Keratinocyte (primary cell): ENCODE results near the gene GRIPAP1. TPM values are rescaled to one million over a fixed set of nuclear protein-coding genes. Genes with fewer than 3 reads are reported as not detected.

Source experiments
- DNase-seq: peaks from one replicate; pipeline ENCODE4 v3.0.0-alpha.2; 2011; ENCODE audit warnings: low read depth, missing footprints, low spot score
- FAIRE-seq: peaks from 2 replicates; lab custom pipeline; 2011; peaks lifted over from hg19 to GRCh38; lab: Jason Lieb, UNC
- H2AFZ ChIP-seq: 2 replicates; pipeline ENCODE4 v1.6.0; 2012; ENCODE audit warnings: low read length, control low read depth, inconsistent platforms; ENCODE audit not compliant: control insufficient read depth
- H3K27ac ChIP-seq: 2 replicates; pipeline ENCODE4 v1.5.1; 2011; ENCODE audit warnings: low read length; ENCODE audit not compliant: control insufficient read depth, insufficient read depth
- H3K27me3 ChIP-seq: 3 replicates; pipeline ENCODE4 v1.6.0; 2011; ENCODE audit warnings: low read length; ENCODE audit not compliant: control insufficient read depth, insufficient read depth; ENCODE audit errors: extremely low read depth
- H3K36me3 ChIP-seq, 2 experiments: 2 replicates in 1 of 2; 3 replicates in 1 of 2; pipeline ENCODE4 v1.5.1; 2011; ENCODE audit warnings: low read length in 2 of 2, mild to moderate bottlenecking in 1 of 2; ENCODE audit not compliant: control insufficient read depth in 2 of 2, insufficient read depth in 2 of 2; ENCODE audit errors: extremely low read depth in 1 of 2
- H3K4me1 ChIP-seq: 3 replicates; pipeline ENCODE4 v1.5.1; 2011; ENCODE audit warnings: low read length; ENCODE audit not compliant: control insufficient read depth, insufficient read depth; ENCODE audit errors: extremely low read depth
- H3K4me2 ChIP-seq: 3 replicates; pipeline ENCODE4 v1.6.0; 2011; ENCODE audit warnings: low read depth, low read length; ENCODE audit not compliant: control insufficient read depth, insufficient read depth; ENCODE audit errors: extremely low read depth
- H3K4me3 ChIP-seq, 3 experiments: fragments of 200-600 bp in 1 of 3; sonication (generic) in 1 of 3; 2 replicates in 2 of 3; 3 replicates in 1 of 3; pipeline ENCODE4 v1.5.1; 2011 to 2016; ENCODE audit warnings: low read length in 3 of 3, mild to moderate bottlenecking in 3 of 3, control low read depth in 2 of 3, inconsistent platforms in 1 of 3, low read depth in 1 of 3, mixed read lengths in 1 of 3, mixed run types in 1 of 3, moderate library complexity in 1 of 3; ENCODE audit not compliant: control insufficient read depth in 2 of 3, insufficient read depth in 2 of 3; ENCODE audit errors: extremely low read depth in 1 of 3
- H3K79me2 ChIP-seq: 2 replicates; pipeline ENCODE4 v1.6.0; 2012; ENCODE audit warnings: low read length; ENCODE audit not compliant: control insufficient read depth, insufficient read depth
- H3K9ac ChIP-seq: 3 replicates; pipeline ENCODE4 v1.6.0; 2011; ENCODE audit warnings: low read length; ENCODE audit not compliant: control insufficient read depth, insufficient read depth; ENCODE audit errors: extremely low read depth
- H3K9me1 ChIP-seq: 3 replicates; pipeline ENCODE4 v1.6.0; 2011; ENCODE audit warnings: low read length; ENCODE audit not compliant: control insufficient read depth, insufficient read depth; ENCODE audit errors: extremely low read depth
- H3K9me3 ChIP-seq: 2 replicates; pipeline ENCODE4 v1.5.1; 2012; ENCODE audit warnings: low read depth, low read length; ENCODE audit not compliant: control insufficient read depth
- H4K20me1 ChIP-seq: 3 replicates; pipeline ENCODE4 v1.6.0; 2011; ENCODE audit warnings: low read length; ENCODE audit not compliant: control insufficient read depth, insufficient read depth; ENCODE audit errors: extremely low read depth
- EZH2 ChIP-seq: IDR thresholded peaks from one replicate; pipeline ENCODE4 v1.6.1; 2012; ENCODE audit warnings: inconsistent platforms, mild to moderate bottlenecking, low read length, moderate library complexity
- dilution Hi-C: fragments of 300-500 bp; cut with MboI; formaldehyde crosslinking; loops from one replicate; pipeline ENCODE4 v1.7.0; 2020; ENCODE audit warnings: low sequenced_read_pairs; ENCODE audit not compliant: extremely low pct_ligation_motif_present
- polyA plus RNA-seq, 5 experiments: library from polyadenylated mRNA; depleted of rRNA in 3 of 5; stranded (reverse) in 3 of 5; stranded (forward) in 1 of 5; unstranded in 1 of 5; fragments of >200 nt; gene quantifications; 1 replicate in 1 of 5; 2 replicates in 3 of 5; 3 replicates in 1 of 5; pipeline versions ENCODE4 v1.2.1 to v1.2.3, GENCODE V29; 2011 to 2012; ENCODE audit warnings: missing spikeins in 2 of 5, low read depth in 1 of 5, low replicate concordance in 1 of 5
- TF ChIP-seq, protein P1 (sequence below), 3 experiments: IDR thresholded peaks in 1 of 3; conservative IDR thresholded peaks in 1 of 3; optimal IDR thresholded peaks in 1 of 3; 2 replicates in 2 of 3; 3 replicates in 1 of 3; pipeline versions ENCODE3 to v1.5.1; 2011; ENCODE audit warnings: low read length in 3 of 3, mild to moderate bottlenecking in 3 of 3, moderate library complexity in 2 of 3, control low read depth in 1 of 3, inconsistent platforms in 1 of 3; ENCODE audit not compliant: insufficient read depth in 2 of 3; ENCODE audit errors: extremely low read depth in 1 of 3

GRIPAP1 gene
- polyA plus RNA-seq, 1 donor (not counting 4 experiments of a cell fraction or from before 2014, with no cell fraction given), result 23.0 TPM

- Histone ChIP-seq H3K4me1 (peaks cover 5% of the 10 kb centered on the region), H3K9me3 (no peaks in the 10 kb centered on the region), H3K4me3 (no peak overlapping the region), H3K36me3 (peaks cover 0 to 6% of the 10 kb centered on the region in 2 experiments), H3K27me3 (no peaks in the 10 kb centered on the region), H3K9me1 (no peaks in the 10 kb centered on the region), H3K9ac (no peak overlapping the region), H4K20me1 (no peaks in the 10 kb centered on the region), H2AFZ (no peak overlapping the region), H3K27ac (no peak overlapping the region), H3K4me2 (no peak overlapping the region), H3K79me2 (no peaks in the 10 kb centered on the region)
- FAIRE-seq (no peak), DNase-seq (no peak)
- dilution Hi-C loops, result no loop called here
- TF ChIP-seq EZH2, result no peak
- TF ChIP-seq, protein P1, sequence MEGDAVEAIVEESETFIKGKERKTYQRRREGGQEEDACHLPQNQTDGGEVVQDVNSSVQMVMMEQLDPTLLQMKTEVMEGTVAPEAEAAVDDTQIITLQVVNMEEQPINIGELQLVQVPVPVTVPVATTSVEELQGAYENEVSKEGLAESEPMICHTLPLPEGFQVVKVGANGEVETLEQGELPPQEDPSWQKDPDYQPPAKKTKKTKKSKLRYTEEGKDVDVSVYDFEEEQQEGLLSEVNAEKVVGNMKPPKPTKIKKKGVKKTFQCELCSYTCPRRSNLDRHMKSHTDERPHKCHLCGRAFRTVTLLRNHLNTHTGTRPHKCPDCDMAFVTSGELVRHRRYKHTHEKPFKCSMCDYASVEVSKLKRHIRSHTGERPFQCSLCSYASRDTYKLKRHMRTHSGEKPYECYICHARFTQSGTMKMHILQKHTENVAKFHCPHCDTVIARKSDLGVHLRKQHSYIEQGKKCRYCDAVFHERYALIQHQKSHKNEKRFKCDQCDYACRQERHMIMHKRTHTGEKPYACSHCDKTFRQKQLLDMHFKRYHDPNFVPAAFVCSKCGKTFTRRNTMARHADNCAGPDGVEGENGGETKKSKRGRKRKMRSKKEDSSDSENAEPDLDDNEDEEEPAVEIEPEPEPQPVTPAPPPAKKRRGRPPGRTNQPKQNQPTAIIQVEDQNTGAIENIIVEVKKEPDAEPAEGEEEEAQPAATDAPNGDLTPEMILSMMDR (optimal IDR thresholded peaks at IDR 0.05 in 1 of 3, IDR thresholded peaks at IDR 0.05 in 1 of 3, conservative IDR thresholded peaks at IDR 0.05 in 1 of 3; ENCODE audit: extremely low read depth in 1 of 3, insufficient read depth in 2 of 3, low read length in 3 of 3), result no peak
These were observed 27.0 kb downstream of the GRIPAP1 start for GRCh38 chrX:48975041-48975440.

DNA sequence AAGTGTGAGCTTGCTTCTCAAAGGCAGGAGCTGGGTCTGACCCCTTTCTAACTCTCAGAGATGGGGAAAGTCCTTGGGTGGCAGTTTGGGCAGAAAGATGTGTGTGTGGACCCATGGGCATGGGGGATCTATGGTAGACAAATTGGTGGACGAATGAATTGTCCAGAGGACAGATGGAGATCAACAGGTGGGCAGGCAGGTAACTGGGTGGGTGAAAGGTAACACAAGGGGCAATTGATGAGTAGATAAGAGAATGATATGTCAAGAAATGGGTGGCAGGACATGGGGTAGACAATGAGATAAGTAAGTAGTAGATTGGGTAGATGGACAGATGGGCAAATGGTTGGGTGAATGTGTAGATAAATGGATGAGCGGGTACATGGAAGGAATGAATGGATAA lies 27.5 kb downstream of the GRIPAP1 start:
- H3K27ac ChIP-seq, result no peak overlapping the region
- H3K4me1 ChIP-seq, result peaks cover 5% of the 10 kb centered on the region
- H3K79me2 ChIP-seq, result no peaks in the 10 kb centered on the region
- no peak overlapping the region for H3K4me2 ChIP-seq
- TF ChIP-seq, protein P1 (optimal IDR thresholded peaks at IDR 0.05 in 1 of 3, IDR thresholded peaks at IDR 0.05 in 1 of 3, conservative IDR thresholded peaks at IDR 0.05 in 1 of 3; ENCODE audit: extremely low read depth in 1 of 3, insufficient read depth in 2 of 3, low read length in 3 of 3), result no peak
- no peak for TF ChIP-seq EZH2
- peaks cover 0 to 6% of the 10 kb centered on the region in 2 experiments for H3K36me3 ChIP-seq
- no peaks in the 10 kb centered on the region for H4K20me1 ChIP-seq
- H3K9ac ChIP-seq, result no peak overlapping the region
- H3K27me3 ChIP-seq, result no peaks in the 10 kb centered on the region
- H2AFZ ChIP-seq, result no peak overlapping the region
- no peak overlapping the region for H3K4me3 ChIP-seq
- no peaks in the 10 kb centered on the region for H3K9me1 ChIP-seq
- H3K9me3 ChIP-seq, result no peaks in the 10 kb centered on the region
- DNase-seq (no peak), FAIRE-seq (no peak)
- dilution Hi-C loops, result no loop called here
